Common myeloid progenitor, CD34-positive (primary cell): ENCODE measurements around the gene CDHR5.

Source experiments
- CTCF ChIA-PET: fragments of 350-600 bp; sonication (Branson Sonifier 250); formaldehyde crosslinking; loops from one replicate; lab custom pipeline; 2021; ENCODE audit warnings: antibody characterized with exemption; lab: Charles Lee
- POLR2A ChIA-PET: fragments of 350-600 bp; sonication (Branson Sonifier 250); formaldehyde crosslinking; loops from one replicate; lab custom pipeline; 2021; ENCODE audit warnings: antibody characterized with exemption; lab: Charles Lee
- DNase-seq, 3 donors: peaks; one replicate each; pipeline versions ENCODE4 v3.0.0 to v3.0.0-alpha.2; 2013
- H3K27ac ChIP-seq, 2 experiments: 1 replicate in 1 of 2; 2 replicates in 1 of 2; pipeline ENCODE4 v1.7.0; 2013; ENCODE audit warnings: inconsistent platforms in 2 of 2, low read length in 2 of 2, mild to moderate bottlenecking in 2 of 2, low read depth in 1 of 2, moderate library complexity in 1 of 2; ENCODE audit not compliant: severe bottlenecking in 2 of 2, insufficient read depth in 1 of 2, poor library complexity in 1 of 2
- H3K27me3 ChIP-seq, 5 experiments: replicated peaks in 2 of 5; 1 replicate in 3 of 5; 2 replicates in 2 of 5; pipeline versions ENCODE4 v1.6.1 to v1.7.0; 2013; ENCODE audit warnings: low read length in 4 of 5, mild to moderate bottlenecking in 2 of 5, moderate library complexity in 2 of 5, inconsistent platforms in 1 of 5; ENCODE audit not compliant: insufficient read depth in 5 of 5, control insufficient read depth in 4 of 5
- H3K36me3 ChIP-seq, 4 experiments: 1 replicate in 2 of 4; 2 replicates in 2 of 4; pipeline versions ENCODE4 v1.6.1 to v1.7.0; 2013; ENCODE audit warnings: low read length in 3 of 4, control low read depth in 1 of 4, mild to moderate bottlenecking in 1 of 4; ENCODE audit not compliant: control insufficient read depth in 4 of 4, insufficient read depth in 4 of 4
- H3K4me1 ChIP-seq, 4 experiments: 1 replicate in 3 of 4; 2 replicates in 1 of 4; pipeline versions ENCODE4 v1.6.1 to v1.7.1; 2013; ENCODE audit warnings: low read length in 3 of 4, mild to moderate bottlenecking in 3 of 4, control low read depth in 1 of 4, inconsistent platforms in 1 of 4, moderate library complexity in 1 of 4; ENCODE audit not compliant: control insufficient read depth in 4 of 4, insufficient read depth in 4 of 4; ENCODE audit errors: control extremely low read depth in 1 of 4
- H3K4me3 ChIP-seq, 7 experiments: 1 replicate in 4 of 7; 2 replicates in 3 of 7; pipeline versions ENCODE4 v1.5.1 to v1.7.0; 2013; ENCODE audit warnings: mild to moderate bottlenecking in 7 of 7, low read length in 6 of 7, moderate library complexity in 6 of 7, inconsistent platforms in 2 of 7, low read depth in 2 of 7, control low read depth in 1 of 7; ENCODE audit not compliant: insufficient read depth in 4 of 7, control insufficient read depth in 1 of 7; ENCODE audit errors: extremely low read depth in 1 of 7
- H3K9me3 ChIP-seq, 5 experiments: 1 replicate in 4 of 5; 2 replicates in 1 of 5; pipeline versions ENCODE4 v1.6.1 to v1.7.1; 2013; ENCODE audit warnings: low read length in 4 of 5, mild to moderate bottlenecking in 2 of 5, inconsistent platforms in 1 of 5, low read depth in 1 of 5, moderate library complexity in 1 of 5; ENCODE audit not compliant: control insufficient read depth in 4 of 5, insufficient read depth in 2 of 5; ENCODE audit errors: control extremely low read depth in 1 of 5
- WGBS: methylation state at CpG from one replicate; pipeline ENCODE4 v1.1.5; 2013; ENCODE audit not compliant: insufficient coverage; 5-methylcytosine and 5-hydroxymethylcytosine counted together

The CDHR5 gene

GRCh38 chr11:578276-579035 is 46.3 kb downstream of the CDHR5 start:
- H3K4me3 ChIP-seq = peak overlapping the region in 2 of 7 experiments; percentile 97 to 99
- whole genome bisulfite sequencing = 91% methylated on average over 19 of the region's 21 CpGs
- POLR2A ChIA-PET = no interaction called here
- CTCF ChIA-PET = interaction anchor here (1.8 to 1.9 kb wide), 2 partner anchors 13 to 33 kb away, joined by 4 to 5 read pairs; no protein-coding TSS in a partner anchor
- peaks cover 3 to 31% (median 25%) of the 10 kb centered on the region in 4 experiments for H3K4me1 ChIP-seq
- no peak for DNase-seq
- no peaks in the 10 kb centered on the region for H3K9me3 ChIP-seq
- peaks cover 0 to 18% (median 10%) of the 10 kb centered on the region in 5 experiments for H3K27me3 ChIP-seq
- H3K27ac ChIP-seq = peak overlapping the region in 1 of 2 experiments; percentile 83
- H3K36me3 ChIP-seq = peaks cover 1 to 21% (median 9%) of the 10 kb centered on the region in 4 experiments

- WGBS = 90% methylated on average over 6 of the region's 6 CpGs
- Histone ChIP-seq H3K27me3 (peaks cover 0 to 22% (median 13%) of the 10 kb centered on the region in 5 experiments), H3K9me3 (no peaks in the 10 kb centered on the region), H3K36me3 (peaks cover 0 to 19% (median 8%) of the 10 kb centered on the region in 4 experiments), H3K4me1 (peaks cover 3 to 31% (median 25%) of the 10 kb centered on the region in 4 experiments), H3K27ac (peak overlapping the region; percentile 83 to 91), H3K4me3 (peak overlapping the region; percentile 74 to 99 (median 89))
- ChIA-PET CTCF (interaction anchor here (0.6 to 1.9 kb wide), 3 partner anchors 14 to 233 kb away, joined by 3 to 5 read pairs (median 4); no protein-coding TSS in a partner anchor), POLR2A (no interaction called here)
- DNase-seq = no peak
Measured at GRCh38 chr11:577611-577894, 47.2 kb downstream of the CDHR5 start.

- DNase-seq = no peak
- Histone ChIP-seq H3K36me3 (peaks cover 0 to 19% (median 5%) of the 10 kb centered on the region in 4 experiments), H3K4me3 (peak overlapping the region; percentile 74 to 99 (median 89)), H3K27ac (peak overlapping the region; percentile 83 to 91), H3K9me3 (no peaks in the 10 kb centered on the region), H3K4me1 (peaks cover 3 to 31% (median 25%) of the 10 kb centered on the region in 4 experiments), H3K27me3 (peaks cover 0 to 22% (median 13%) of the 10 kb centered on the region in 5 experiments)
- 7% methylated on average over 35 of the region's 48 CpGs for WGBS
- ChIA-PET POLR2A (interaction anchor here (1.2 kb wide), 1 partner anchor 39 kb away, joined by 4 read pairs; the partner anchor contains the start of gene IRF7), CTCF (interaction anchor here (0.6 to 1.9 kb wide), 2 partner anchors 14 to 234 kb away, joined by 3 to 4 read pairs; no protein-coding TSS in a partner anchor)
Measured at GRCh38 chr11:576811-577610, 47.7 kb downstream of the CDHR5 start.

GRCh38 chr11:575996-576768 is 48.6 kb downstream of the CDHR5 start, which contains the start of gene PHRF1:
Gene PHRF1, plus strand, starts transcription at chr11:576470. Its CDS starts 5,043 bp downstream, at chr11:581513.
- Histone ChIP-seq H3K4me1 (peaks cover 3 to 31% (median 25%) of the 10 kb centered on the region in 4 experiments), H3K4me3 (peak within 1 kb of the TSS; percentile 74 to 99 (median 89)), H3K9me3 (no peaks in the 10 kb centered on the region), H3K27ac (peak within 1 kb of the TSS; percentile 89 to 95), H3K27me3 (peaks cover 0 to 22% (median 13%) of the 10 kb centered on the region in 5 experiments), H3K36me3 (peaks cover 0 to 11% (median 1%) of the 10 kb centered on the region in 4 experiments)
- peak; percentile 94 to 98 (median 97) for DNase-seq
- POLR2A ChIA-PET = interaction anchor here (0.7 to 1.2 kb wide), 2 partner anchors 37 to 40 kb away, joined by 3 to 4 read pairs; partner anchors contain the start of gene IRF7
- CTCF ChIA-PET = interaction anchor here (0.7 kb wide), 2 partner anchors 11 to 39 kb away, joined by 3 read pairs; no protein-coding TSS in a partner anchor
- WGBS = under 1% methylated on average over 70 of the region's 99 CpGs

GRCh38 chr11:575313-575995 is 49.3 kb downstream of the CDHR5 start:
- under 1% methylated on average over 52 of the region's 81 CpGs for WGBS
- H3K4me1 ChIP-seq = peaks cover 3 to 31% (median 25%) of the 10 kb centered on the region in 4 experiments
- no peak overlapping the region for H3K27ac ChIP-seq
- H3K9me3 ChIP-seq = no peaks in the 10 kb centered on the region
- H3K4me3 ChIP-seq = peak overlapping the region; percentile 23 to 74 (median 61)
- peaks cover 0 to 22% (median 13%) of the 10 kb centered on the region in 5 experiments for H3K27me3 ChIP-seq
- H3K36me3 ChIP-seq = peaks cover 0 to 8% (median 1%) of the 10 kb centered on the region in 4 experiments
- peak in 2 of 3 donors; percentile 67 to 71 for DNase-seq
- ChIA-PET POLR2A (interaction anchor here (0.7 to 1.2 kb wide), 3 partner anchors 37 to 150 kb away, joined by 3 to 4 read pairs (median 3); partner anchors contain the start of gene IRF7), CTCF (interaction anchor here (0.7 kb wide), 2 partner anchors 10 to 39 kb away, joined by 3 read pairs; no protein-coding TSS in a partner anchor)
